ENCODE data around the gene HIPK3.
"Not testable (repeated sequence)": the region's sequence is repeated elsewhere in the genome, so short reads cannot be mapped to it uniquely, and the experiment has no call there.

DNA sequence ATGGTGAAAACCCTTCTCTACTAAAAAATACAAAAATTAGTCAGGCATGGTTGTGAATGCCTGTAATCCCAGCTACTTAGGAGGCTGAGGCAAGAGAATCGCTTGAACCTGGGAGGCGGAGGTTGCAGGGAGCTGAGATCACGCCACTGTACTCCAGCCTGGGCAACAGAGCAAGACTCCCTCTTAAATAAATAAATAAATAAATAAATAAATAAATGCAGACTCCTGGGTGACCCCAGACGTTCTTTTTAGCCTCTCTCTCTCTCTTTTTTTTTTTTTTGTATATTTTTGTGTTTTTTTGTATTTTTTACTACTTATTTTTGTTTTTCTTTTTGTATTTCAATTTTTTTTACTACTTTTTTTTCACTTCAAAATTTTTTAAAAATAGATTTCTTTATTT lies 111.3 kb downstream of the HIPK3 start:
- not testable (repeated sequence) for TF ChIP-seq CTCF (conservative IDR thresholded peaks at IDR 0.05; ENCODE audit: low read length); EZH2phosphoT487 (IDR thresholded peaks at IDR 0.05; ENCODE audit: borderline replicate concordance)

Data from Loucy (cell line).